Smooth muscle cell (in vitro differentiated cells): ENCODE results near the gene NENF. TPM values are rescaled to one million over a fixed set of nuclear protein-coding genes. Genes with fewer than 3 reads are reported as not detected.

Experiments used
- DNase-seq: peaks from one replicate; lab custom pipeline; 2025; ENCODE audit not compliant: unreplicated experiment; lab: John Stamatoyannopoulos, UW
- H2AFZ ChIP-seq: fragments of 200-600 bp; sonication (generic); 2 replicates; pipeline ENCODE4 v1.6.0; 2016; ENCODE audit warnings: antibody characterized with exemption, low read depth, mild to moderate bottlenecking
- H3F3A ChIP-seq: fragments of 200-600 bp; sonication (generic); 2 replicates; pipeline ENCODE4 v1.6.0; 2017; ENCODE audit warnings: antibody characterized with exemption, low read depth
- H3K27ac ChIP-seq: fragments of 200-600 bp; sonication (generic); 2 replicates; pipeline ENCODE4 v1.5.1; 2016; ENCODE audit warnings: low read depth, mild to moderate bottlenecking
- H3K27me3 ChIP-seq: fragments of 200-600 bp; sonication (generic); 2 replicates; pipeline ENCODE4 v1.6.1; 2016; ENCODE audit warnings: low read depth, mild to moderate bottlenecking
- H3K36me3 ChIP-seq: fragments of 200-600 bp; sonication (generic); 2 replicates; pipeline ENCODE4 v1.5.1; 2016; ENCODE audit warnings: low read depth
- H3K4me1 ChIP-seq: fragments of 200-600 bp; sonication (generic); 2 replicates; pipeline ENCODE4 v1.5.1; 2016; ENCODE audit warnings: low read depth
- H3K4me2 ChIP-seq: fragments of 200-600 bp; sonication (generic); 2 replicates; pipeline ENCODE4 v1.6.0; 2016; ENCODE audit warnings: mild to moderate bottlenecking
- H3K4me3 ChIP-seq: fragments of 200-600 bp; sonication (generic); 2 replicates; pipeline ENCODE4 v1.5.1; 2016; ENCODE audit warnings: mild to moderate bottlenecking
- H3K79me2 ChIP-seq: fragments of 200-600 bp; sonication (generic); 2 replicates; pipeline ENCODE4 v1.6.0; 2016; ENCODE audit warnings: low read depth, mild to moderate bottlenecking
- H3K9ac ChIP-seq: fragments of 200-600 bp; sonication (generic); 2 replicates; pipeline ENCODE4 v1.6.0; 2016; ENCODE audit warnings: low read depth
- H3K9me3 ChIP-seq: fragments of 200-600 bp; sonication (generic); replicated peaks from 2 replicates; pipeline ENCODE4 v1.5.1; 2016; ENCODE audit warnings: low read depth
- H4K20me1 ChIP-seq: fragments of 200-600 bp; sonication (generic); 2 replicates; pipeline ENCODE4 v1.6.0; 2016; ENCODE audit warnings: low read depth
- WGBS: methylation state at CpG from one replicate; pipeline ENCODE4 v1.1.7; 2016; ENCODE audit warnings: low lambda C conversion rate; 5-methylcytosine and 5-hydroxymethylcytosine counted together
- polyA plus RNA-seq: library from polyadenylated mRNA; unstranded; fragments of >200 nt; fragmentation: Nextera tagmentation; extraction: Ambion mirVana; gene quantifications from 2 replicates; pipeline ENCODE4 v1.2.1, GENCODE V29; 2016
- total RNA-seq: library from RNA; depleted of rRNA; stranded (reverse); fragments of >200 nt; gene quantifications from 2 replicates; pipeline ENCODE4 v1.2.3, GENCODE V29; 2014
- TF ChIP-seq, protein P1 (sequence below): fragments of 200-600 bp; sonication (generic); IDR thresholded peaks from 2 replicates; pipeline ENCODE4 v1.5.1; 2017; ENCODE audit warnings: borderline replicate concordance, mild to moderate bottlenecking, antibody characterized with exemption; ENCODE audit not compliant: insufficient read depth, poor library complexity, severe bottlenecking

The NENF gene
- total and polyA plus RNA-seq, 2 experiments from 2014 or later = 53.9 to 90.7 TPM

GRCh38 chr1:212402666-212403321 is 29.9 kb upstream of the NENF start:
- no peak for DNase-seq
- Histone ChIP-seq H3K4me2 (no peak overlapping the region), H4K20me1 (no peaks in the 10 kb centered on the region), H3K4me1 (no peaks in the 10 kb centered on the region), H3K27ac (no peak overlapping the region), H3K27me3 (no peaks in the 10 kb centered on the region), H2AFZ (no peak overlapping the region), H3K36me3 (peaks cover 3% of the 10 kb centered on the region), H3K4me3 (no peak overlapping the region), H3K79me2 (no peaks in the 10 kb centered on the region), H3K9me3 (no peaks in the 10 kb centered on the region), H3K9ac (no peak overlapping the region), H3F3A (no peaks in the 10 kb centered on the region)
- TF ChIP-seq, protein P1, sequence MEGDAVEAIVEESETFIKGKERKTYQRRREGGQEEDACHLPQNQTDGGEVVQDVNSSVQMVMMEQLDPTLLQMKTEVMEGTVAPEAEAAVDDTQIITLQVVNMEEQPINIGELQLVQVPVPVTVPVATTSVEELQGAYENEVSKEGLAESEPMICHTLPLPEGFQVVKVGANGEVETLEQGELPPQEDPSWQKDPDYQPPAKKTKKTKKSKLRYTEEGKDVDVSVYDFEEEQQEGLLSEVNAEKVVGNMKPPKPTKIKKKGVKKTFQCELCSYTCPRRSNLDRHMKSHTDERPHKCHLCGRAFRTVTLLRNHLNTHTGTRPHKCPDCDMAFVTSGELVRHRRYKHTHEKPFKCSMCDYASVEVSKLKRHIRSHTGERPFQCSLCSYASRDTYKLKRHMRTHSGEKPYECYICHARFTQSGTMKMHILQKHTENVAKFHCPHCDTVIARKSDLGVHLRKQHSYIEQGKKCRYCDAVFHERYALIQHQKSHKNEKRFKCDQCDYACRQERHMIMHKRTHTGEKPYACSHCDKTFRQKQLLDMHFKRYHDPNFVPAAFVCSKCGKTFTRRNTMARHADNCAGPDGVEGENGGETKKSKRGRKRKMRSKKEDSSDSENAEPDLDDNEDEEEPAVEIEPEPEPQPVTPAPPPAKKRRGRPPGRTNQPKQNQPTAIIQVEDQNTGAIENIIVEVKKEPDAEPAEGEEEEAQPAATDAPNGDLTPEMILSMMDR = no peak
- WGBS = 93% methylated on average over 7 of the region's 7 CpGs

GRCh38 chr1:212410231-212410820 is 22.4 kb upstream of the NENF start:
- H3K9me3 ChIP-seq = no peaks in the 10 kb centered on the region

DNA sequence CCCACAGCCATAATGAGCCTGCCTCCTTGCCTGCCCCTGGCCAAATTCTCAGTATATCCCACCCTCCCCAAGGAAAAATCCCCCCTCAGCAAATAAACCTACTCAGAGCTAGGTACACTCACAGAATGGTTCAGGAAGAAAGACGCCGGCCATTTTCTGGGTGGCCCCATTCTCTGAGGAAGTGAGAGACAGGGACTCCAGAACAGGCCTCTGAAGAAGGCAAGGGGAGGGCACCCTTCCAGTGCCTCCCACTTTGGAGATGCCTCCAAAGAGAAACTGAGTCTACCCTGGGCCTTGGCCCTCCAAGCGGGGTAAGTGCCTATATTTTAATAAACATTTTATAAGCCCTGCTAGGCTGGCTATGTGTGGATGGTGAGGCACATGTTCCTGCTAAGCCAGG is 20.3 kb upstream of the NENF start:
- Histone ChIP-seq H2AFZ (no peak overlapping the region), H3K9me3 (no peaks in the 10 kb centered on the region), H3K36me3 (peaks cover under 1% of the 10 kb centered on the region), H3K9ac (no peak overlapping the region), H3K27me3 (no peaks in the 10 kb centered on the region), H4K20me1 (no peaks in the 10 kb centered on the region), H3K27ac (no peak overlapping the region), H3K4me1 (no peaks in the 10 kb centered on the region), H3K4me3 (no peak overlapping the region), H3F3A (no peaks in the 10 kb centered on the region), H3K4me2 (no peak overlapping the region), H3K79me2 (no peaks in the 10 kb centered on the region)
- no peak for DNase-seq
- WGBS = 100% methylated on average over 3 of the region's 3 CpGs
- TF ChIP-seq, protein P1 = no peak

More at GRCh38 chr1:212410231-212410820, 22.4 kb upstream of the NENF start:
- H3K9ac ChIP-seq = no peak overlapping the region
- no peaks in the 10 kb centered on the region for H3K79me2 ChIP-seq
- no peaks in the 10 kb centered on the region for H3F3A ChIP-seq
- H3K36me3 ChIP-seq = peaks cover 3% of the 10 kb centered on the region
- no peak overlapping the region for H2AFZ ChIP-seq
- 96% methylated on average over 8 of the region's 8 CpGs for WGBS
- H3K27ac ChIP-seq = no peak overlapping the region
- H3K4me3 ChIP-seq = no peak overlapping the region
- no peaks in the 10 kb centered on the region for H4K20me1 ChIP-seq
- H3K4me2 ChIP-seq = no peak overlapping the region
- no peak for DNase-seq
- TF ChIP-seq, protein P1 = no peak
- no peaks in the 10 kb centered on the region for H3K27me3 ChIP-seq
- H3K4me1 ChIP-seq = no peaks in the 10 kb centered on the region

- DNase-seq = no peak
- Histone ChIP-seq H3K79me2 (no peaks in the 10 kb centered on the region), H3K27me3 (no peaks in the 10 kb centered on the region), H3K4me3 (peak overlapping the region; percentile 90), H3K4me1 (no peaks in the 10 kb centered on the region), H3K4me2 (peak overlapping the region; percentile 90), H3K36me3 (no peaks in the 10 kb centered on the region), H3K27ac (no peak overlapping the region), H3K9me3 (no peaks in the 10 kb centered on the region), H2AFZ (peak overlapping the region; percentile 98), H4K20me1 (no peaks in the 10 kb centered on the region), H3K9ac (no peak overlapping the region), H3F3A (no peaks in the 10 kb centered on the region)
- WGBS = 10% methylated on average over 21 of the region's 21 CpGs
- TF ChIP-seq, protein P1 = no peak
Measured at GRCh38 chr1:212413902-212414327, 18.8 kb upstream of the NENF start.
